ENCODE data around the gene SRM. TPM values are rescaled to one million over a fixed set of nuclear protein-coding genes. Genes with fewer than 3 reads are reported as not detected.
"Not testable (repeated sequence)": the region's sequence is repeated elsewhere in the genome, so short reads cannot be mapped to it uniquely, and the experiment has no call there.

SRM gene
- total RNA-seq, 4 donors from 2014 or later = 15.5 to 86.3 (median 42.8) TPM

- no peak for DNase-seq
- H3K4me3 ChIP-seq = no peak overlapping the region
- H3K27me3 ChIP-seq = no peaks in the 10 kb centered on the region
- peaks cover 0 to 8% of the 10 kb centered on the region in 2 donors for H3K4me1 ChIP-seq
- no peak for TF ChIP-seq POLR2A (IDR thresholded peaks at IDR 0.05)
- TF ChIP-seq CTCF (IDR thresholded peaks at IDR 0.05) = no peak
- H3K9me3 ChIP-seq = no peaks in the 10 kb centered on the region
- H3K36me3 ChIP-seq = no peaks in the 10 kb centered on the region
- no peak overlapping the region for H3K27ac ChIP-seq
- intact Hi-C loops (cut with DNase I; ENCODE audit: low total_unique reads) = no loop called here
Observed at GRCh38 chr1:11054181-11054580, 5.6 kb downstream of the SRM start.

- H3K27ac ChIP-seq = no peak overlapping the region
- no peak for DNase-seq
Observed at GRCh38 chr1:11053758-11054137, 6.1 kb downstream of the SRM start.

GRCh38 chr1:11052839-11053757 lies 6.7 kb downstream of the SRM start:
- no peak overlapping the region for H3K27ac ChIP-seq
- TF ChIP-seq POLR2A (IDR thresholded peaks at IDR 0.05) (no peak), CTCF (IDR thresholded peaks at IDR 0.05) (no peak)
- no peak for DNase-seq

More at GRCh38 chr1:11053758-11054137, 6.1 kb downstream of the SRM start:
- Histone ChIP-seq H3K4me3 (no peak overlapping the region), H3K4me1 (peaks cover 0 to 3% of the 10 kb centered on the region in 2 donors), H3K9me3 (no peaks in the 10 kb centered on the region), H3K27me3 (no peaks in the 10 kb centered on the region), H3K36me3 (no peaks in the 10 kb centered on the region)
- intact Hi-C loops (cut with DNase I; ENCODE audit: low total_unique reads) = no loop called here
- TF ChIP-seq POLR2A (IDR thresholded peaks at IDR 0.05) (no peak), CTCF (IDR thresholded peaks at IDR 0.05) (no peak)

GRCh38 chr1:11051781-11052511 lies 7.9 kb downstream of the SRM start:
- Histone ChIP-seq H3K27ac (no peak overlapping the region), H3K9me3 (no peaks in the 10 kb centered on the region), H3K27me3 (no peaks in the 10 kb centered on the region), H3K4me1 (no peaks in the 10 kb centered on the region), H3K36me3 (no peaks in the 10 kb centered on the region), H3K4me3 (no peak overlapping the region)
- TF ChIP-seq POLR2A (IDR thresholded peaks at IDR 0.05) (no peak), CTCF (IDR thresholded peaks at IDR 0.05) (no peak)
- DNase-seq = no peak
- intact Hi-C loops (cut with DNase I; ENCODE audit: low total_unique reads) = no loop called here

More at GRCh38 chr1:11052839-11053757, 6.7 kb downstream of the SRM start:
- Histone ChIP-seq H3K4me1 (no peaks in the 10 kb centered on the region), H3K36me3 (no peaks in the 10 kb centered on the region), H3K27me3 (no peaks in the 10 kb centered on the region), H3K4me3 (no peak overlapping the region), H3K9me3 (no peaks in the 10 kb centered on the region)
- intact Hi-C loops (cut with DNase I; ENCODE audit: low total_unique reads) = no loop called here

- intact Hi-C loops (cut with DNase I; ENCODE audit: low total_unique reads); DNase-seq; H3K4me3 ChIP-seq; H3K27me3 ChIP-seq; H3K9me3 ChIP-seq; H3K36me3 ChIP-seq; H3K4me1 ChIP-seq; H3K27ac ChIP-seq: not testable (repeated sequence)
Observed at GRCh38 chr1:11051121-11051520, 8.7 kb downstream of the SRM start.
